DMS 273 treated with DMSO at 0.1 percent for 48 hours (cell line): ENCODE results near the gene ZDHHC11B.
"Not testable (repeated sequence)": the region's sequence is repeated elsewhere in the genome, so short reads cannot be mapped to it uniquely, and the experiment has no call there.

ENCODE experiments used
- DNase-seq: peaks from one replicate; lab custom pipeline; 2025; lab: John Stamatoyannopoulos, UW

Gene ZDHHC11B

GRCh38 chr5:769485-770145, 14.9 kb downstream of the ZDHHC11B start:
- DNase-seq = not testable (repeated sequence)

DNA sequence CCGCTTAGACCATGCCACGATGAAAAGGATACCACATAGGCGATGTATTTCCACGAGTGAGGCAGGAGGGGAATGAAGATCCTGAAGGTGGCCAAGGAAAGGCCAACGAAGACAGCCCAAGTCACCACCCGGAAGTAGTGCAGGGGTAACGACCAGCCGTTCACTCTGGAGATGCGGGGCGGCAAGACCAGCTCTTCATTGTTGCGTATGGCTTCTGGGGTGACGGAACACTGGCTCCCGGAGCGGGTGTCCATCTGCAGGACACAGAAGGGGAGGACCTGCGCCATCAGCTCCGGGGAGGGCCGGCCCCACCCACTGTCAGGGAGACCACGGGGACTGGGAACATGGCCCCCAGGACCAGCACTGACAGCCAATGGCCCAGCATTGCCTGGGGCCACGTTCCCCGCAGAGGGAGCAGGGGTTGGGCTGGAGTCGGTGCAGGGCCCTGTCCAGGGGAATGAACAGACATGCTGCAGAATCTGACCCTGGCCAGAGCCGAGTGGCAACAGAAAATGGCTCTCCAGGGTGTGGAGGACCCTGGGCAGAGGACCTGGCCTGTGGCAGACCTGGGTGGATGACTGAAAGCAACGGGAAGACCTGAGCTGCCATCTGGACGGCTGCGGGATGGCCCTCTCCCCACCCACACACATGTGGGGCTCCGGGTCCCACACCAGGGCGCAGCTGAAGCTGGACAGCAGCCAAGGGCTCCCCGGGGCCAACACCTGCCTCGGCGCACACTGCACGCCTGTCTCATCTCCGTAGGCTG, 17.7 kb downstream of the ZDHHC11B start:
- DNase-seq = no peak

DNA sequence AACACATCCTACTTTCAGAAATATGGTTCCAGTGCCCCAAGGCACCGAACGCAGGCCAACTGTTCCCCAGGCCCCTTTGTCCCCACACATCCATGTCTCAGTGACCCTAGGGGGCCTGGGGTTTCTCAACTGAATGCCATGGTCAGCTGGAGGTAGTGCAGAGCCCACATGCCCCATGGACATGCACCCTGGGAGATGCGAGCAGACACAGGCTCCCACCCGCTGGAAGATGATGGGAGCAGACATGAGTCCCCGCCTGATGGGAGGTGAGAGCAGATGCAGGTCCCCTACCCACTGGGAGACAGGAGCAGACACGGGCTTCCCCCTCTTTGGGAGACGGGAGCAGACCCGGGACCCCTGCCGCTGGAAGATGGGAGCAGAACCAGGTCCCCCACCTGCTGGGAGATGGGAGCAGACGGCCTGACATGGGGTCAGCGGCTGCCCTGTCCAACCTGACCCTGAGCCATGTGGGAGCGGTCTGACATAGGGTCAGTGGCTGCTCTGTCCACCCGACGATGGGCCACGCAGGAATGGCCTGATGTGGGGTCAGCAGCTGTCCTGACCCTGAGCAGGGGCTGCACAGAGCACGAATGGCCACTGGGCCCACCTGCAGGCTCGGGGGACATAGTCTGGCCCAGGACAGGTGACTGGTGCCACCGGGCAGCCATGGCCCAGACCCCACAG, 18.4 kb downstream of the ZDHHC11B start:
- DNase-seq = no peak

DNA sequence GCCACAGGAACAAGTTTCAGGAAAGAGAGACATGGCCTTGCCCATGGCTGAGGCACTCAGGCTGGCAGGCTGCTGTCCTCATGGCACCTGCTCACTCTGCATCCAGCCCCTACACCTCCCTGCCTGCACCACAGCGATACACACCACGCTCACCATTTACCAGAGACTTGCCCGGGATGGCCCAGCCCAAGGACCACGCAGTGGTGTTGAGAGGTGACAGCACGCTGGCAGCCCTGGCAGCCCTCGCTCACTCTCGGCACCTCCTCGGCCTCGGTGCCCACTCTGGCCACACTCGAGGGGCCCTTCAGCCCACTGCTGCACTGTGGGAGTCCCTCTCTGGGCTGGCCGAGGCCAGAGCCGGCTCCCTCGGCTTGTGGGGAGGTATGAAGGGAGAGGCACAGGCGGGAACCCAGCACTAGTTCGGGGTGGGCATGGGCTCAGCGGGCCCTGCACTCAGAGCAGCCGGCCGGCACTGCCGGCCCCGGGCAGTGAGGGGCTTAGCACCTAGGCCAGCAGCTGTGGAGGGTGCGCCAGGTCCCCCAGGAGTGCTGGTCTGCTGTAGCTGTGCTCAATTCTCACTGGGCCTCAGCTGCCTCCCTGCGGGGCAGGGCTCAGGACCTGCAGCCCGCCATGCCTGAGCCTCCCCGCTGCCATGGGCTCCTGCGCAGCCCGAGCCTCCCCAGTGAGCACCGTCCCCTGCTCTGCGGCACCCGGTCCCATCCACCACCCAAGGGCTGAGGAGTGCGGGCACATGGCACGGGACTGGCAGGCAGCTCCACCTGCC, 20.3 kb downstream of the ZDHHC11B start:
- no peak for DNase-seq

- no peak for DNase-seq
Measured at GRCh38 chr5:763397-763796, 21.1 kb downstream of the ZDHHC11B start.

DNA sequence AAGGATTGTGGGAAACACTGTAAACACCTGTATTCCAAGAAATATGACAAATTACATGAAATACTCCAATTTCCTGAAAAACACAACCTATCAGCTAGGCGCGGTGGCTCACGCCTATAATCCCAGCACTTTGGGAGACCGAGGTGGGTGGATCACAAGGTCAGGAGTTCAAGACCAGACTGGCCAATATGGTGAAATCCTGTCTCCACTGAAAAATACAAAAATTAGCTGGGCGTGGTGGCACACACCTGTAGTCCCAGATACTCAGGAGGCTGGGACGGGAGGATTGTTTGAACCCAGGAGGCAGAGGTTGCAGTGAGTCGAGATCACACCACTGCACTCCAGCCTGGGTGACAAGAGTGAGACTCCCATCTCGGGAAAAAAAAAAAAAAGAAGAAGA, 21.5 kb downstream of the ZDHHC11B start:
- DNase-seq = not testable (repeated sequence)

- no peak for DNase-seq
Measured at GRCh38 chr5:761854-762710, 22.4 kb downstream of the ZDHHC11B start.

DNA sequence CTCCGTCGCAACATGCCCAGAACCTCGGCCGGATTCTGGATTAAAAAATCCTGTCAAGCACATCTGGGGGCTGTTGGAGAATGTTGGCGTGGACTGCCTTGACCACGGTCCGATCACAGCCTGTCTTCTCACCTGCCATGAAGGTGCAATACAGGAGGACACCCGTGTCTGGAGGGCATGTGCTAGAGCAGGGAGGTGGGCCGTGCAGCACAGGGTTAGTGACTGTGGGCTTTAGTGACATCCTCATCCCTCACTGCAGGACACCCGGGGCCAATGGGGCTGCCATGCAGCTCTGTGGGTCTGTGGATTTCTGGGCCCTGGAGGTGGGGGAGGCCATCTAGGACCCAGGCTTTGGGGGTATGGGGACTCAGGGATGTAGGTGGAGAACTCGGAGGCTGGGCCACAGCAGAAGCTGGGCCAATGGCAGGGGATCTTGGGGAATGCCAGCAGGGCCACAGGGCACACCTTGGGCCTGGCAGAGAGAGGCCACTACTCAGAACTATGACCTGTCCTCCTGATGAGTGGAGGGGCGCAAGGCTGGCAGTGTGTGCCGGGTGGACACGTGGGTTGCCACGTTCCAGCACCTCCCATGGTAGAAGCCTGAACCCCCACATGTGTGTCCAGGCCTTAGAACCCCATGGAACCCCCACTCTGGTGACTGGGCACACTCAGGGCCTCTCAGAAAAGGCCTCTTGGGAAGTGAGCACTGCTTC, 23.3 kb downstream of the ZDHHC11B start:
- no peak for DNase-seq

GRCh38 chr5:760363-761058, 24.0 kb downstream of the ZDHHC11B start:
- DNase-seq = no peak

- DNase-seq = no peak
Measured at GRCh38 chr5:759781-760362, 24.7 kb downstream of the ZDHHC11B start.

- no peak for DNase-seq
Measured at GRCh38 chr5:759111-759751, 25.3 kb downstream of the ZDHHC11B start.

DNA sequence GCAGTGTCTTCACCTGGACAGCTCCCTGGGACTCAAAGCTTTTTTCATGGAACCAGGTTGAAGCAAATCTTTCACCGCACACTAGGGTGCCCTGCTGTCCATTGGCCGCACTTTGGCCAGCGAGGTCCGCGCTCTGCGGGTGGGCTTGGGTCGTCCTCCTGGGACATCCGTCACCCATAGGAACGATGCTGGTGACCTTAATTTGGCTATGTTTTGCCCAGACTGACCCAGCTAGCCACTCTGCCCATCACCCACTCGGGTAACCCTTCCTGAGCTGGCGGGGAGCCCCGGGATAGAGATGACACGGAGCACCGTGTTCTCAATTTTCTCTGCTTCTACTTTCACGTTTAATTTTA, 25.9 kb downstream of the ZDHHC11B start:
- DNase-seq = no peak

DNA sequence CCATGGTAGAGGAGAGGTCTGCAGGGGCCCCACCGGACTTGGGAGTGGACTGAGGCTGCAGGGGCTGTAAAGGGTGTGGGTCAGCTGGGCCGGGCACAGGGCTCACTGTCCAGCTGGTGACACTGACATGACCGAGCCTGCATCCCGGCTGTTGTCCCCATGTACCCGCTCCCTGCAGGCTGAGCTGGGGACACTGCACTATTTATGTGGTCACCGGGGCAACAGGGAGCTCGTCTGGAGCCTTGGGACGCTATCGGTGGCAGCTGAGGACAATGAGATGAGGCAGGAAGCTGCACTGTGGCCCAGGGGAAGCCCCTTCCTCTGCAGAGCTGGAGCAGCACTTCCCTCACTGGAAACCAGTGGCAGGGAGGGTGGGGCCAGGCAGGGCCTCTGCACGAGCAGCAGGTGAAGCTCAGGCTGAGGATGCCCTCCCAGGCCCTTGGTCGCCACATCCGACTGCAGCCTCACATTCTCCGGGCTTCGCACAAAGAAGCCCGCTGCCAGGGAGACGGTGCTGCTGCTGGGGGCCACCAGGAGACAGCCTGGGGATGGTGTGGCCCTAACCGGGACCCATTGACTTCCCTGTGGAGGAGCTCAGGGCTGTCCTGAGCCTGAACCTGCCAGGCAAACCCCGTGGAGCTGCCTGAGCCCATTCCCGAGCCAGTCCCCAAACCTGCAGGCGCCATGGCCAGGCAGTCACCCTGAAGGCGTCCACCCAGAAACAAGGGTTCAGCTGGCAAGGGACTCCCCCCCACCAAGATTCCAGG, 26.4 kb downstream of the ZDHHC11B start:
- no peak for DNase-seq

DNA sequence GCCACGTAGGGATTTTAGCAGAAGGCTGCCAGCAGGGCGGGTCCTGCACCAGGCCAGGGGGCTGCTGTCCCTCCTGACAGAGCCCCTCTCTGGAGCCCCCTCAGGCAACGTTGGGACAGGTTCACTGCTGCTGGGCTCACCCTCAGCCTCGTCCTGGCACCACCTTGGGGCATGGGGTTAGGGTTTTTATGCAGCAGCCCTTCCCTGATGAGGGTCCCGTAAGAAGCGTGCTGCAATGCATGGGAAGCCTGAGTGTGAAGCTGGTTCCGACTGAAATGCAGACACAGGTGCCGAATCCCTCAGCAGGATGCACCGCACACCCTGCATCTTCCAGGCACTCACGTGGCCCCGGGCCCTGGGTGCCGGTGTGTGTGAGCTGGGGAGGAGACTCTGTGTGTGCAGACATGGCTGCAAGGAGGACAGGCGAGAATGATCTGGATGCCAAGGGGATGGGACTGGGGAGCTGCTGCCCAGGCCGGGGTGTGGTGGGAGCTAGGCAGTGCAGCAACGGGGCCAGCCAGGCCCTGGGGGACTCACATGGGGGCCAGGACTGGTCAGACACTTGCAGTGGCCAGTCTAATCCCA, 27.1 kb downstream of the ZDHHC11B start:
- DNase-seq = no peak

DNA sequence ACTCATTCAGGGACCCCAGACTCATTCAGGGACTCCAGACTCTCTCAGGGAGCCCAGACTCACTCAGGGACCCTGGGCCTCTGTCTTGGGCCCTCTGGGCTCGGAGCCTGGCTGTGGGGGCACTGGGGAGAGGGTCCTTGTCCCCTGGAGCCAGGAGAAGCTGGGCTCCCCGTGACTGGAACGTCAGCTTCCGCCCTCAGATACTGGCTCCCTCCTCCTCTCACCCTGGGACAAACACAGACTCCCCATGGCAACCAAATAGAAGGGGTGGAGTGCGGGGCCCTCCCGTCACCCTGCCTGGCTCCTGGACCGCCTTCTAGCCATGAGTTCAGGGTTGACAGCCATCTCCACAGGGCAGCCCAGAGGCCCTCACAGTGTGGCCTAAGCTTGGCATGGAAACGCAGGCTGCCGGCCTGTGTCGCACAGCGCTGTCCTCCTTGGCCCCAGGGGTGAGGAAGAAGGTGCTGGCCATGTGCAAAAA, 27.6 kb downstream of the ZDHHC11B start:
- no peak for DNase-seq

- DNase-seq = no peak
Measured at GRCh38 chr5:756171-756570, 28.4 kb downstream of the ZDHHC11B start.

DNA sequence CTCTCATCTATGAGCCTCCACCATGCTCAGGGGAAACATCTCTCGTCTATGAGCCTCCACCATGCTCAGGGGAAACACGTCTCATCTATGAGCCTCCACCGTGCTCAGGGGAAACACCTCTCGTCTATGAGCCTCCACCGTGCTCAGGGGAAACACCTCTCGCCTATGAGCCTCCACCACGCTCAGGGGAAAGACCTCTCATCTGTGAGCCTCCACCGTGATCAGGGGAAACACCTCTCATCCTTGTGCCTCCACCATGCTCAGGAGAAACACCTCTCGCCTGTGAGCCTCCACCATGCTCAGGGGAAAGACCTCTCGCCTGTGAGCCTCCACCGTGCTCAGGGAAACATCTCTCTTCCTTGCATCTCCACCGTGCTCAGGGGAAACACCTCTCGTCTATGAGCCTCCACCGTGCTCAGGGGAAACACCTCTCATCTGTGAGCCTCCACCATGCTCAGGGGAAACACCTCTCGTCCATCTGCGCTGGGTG, 30.3 kb downstream of the ZDHHC11B start:
- not testable (repeated sequence) for DNase-seq
